Thyroid gland (tissue), 4 donors: ENCODE measurements around the gene FAM53A. TPM values are rescaled to one million over a fixed set of nuclear protein-coding genes. Genes with fewer than 3 reads are reported as not detected.

Experiments used
- DNase-seq, 2 donors: peaks; one replicate each; pipeline ENCODE4 v3.0.0-alpha.2; 2019
- H3K27ac ChIP-seq, 3 donors: fragments of 200-600 bp; sonication (generic); 1 replicate in 2 of 3; 2 replicates in 1 of 3; pipeline ENCODE4 v1.5.1; 2016 to 2019; ENCODE audit warnings: mild to moderate bottlenecking in 1 of 3, moderate library complexity in 1 of 3
- H3K27me3 ChIP-seq: fragments of 200-600 bp; sonication (generic); one replicate; pipeline ENCODE4 v1.5.1; 2019
- H3K36me3 ChIP-seq, 2 donors: fragments of 200-600 bp; sonication (generic); one replicate each; pipeline ENCODE4 v1.5.1; 2016 to 2019
- H3K4me1 ChIP-seq, 2 donors: fragments of 200-600 bp; sonication (generic); one replicate each; pipeline ENCODE4 v1.5.1; 2017 to 2019
- H3K4me3 ChIP-seq, 3 donors: fragments of 200-600 bp; sonication (generic); replicated peaks in 1 of 3; 1 replicate in 2 of 3; 2 replicates in 1 of 3; pipeline ENCODE4 v1.5.1; 2016; ENCODE audit warnings: mild to moderate bottlenecking in 1 of 3
- H3K9me3 ChIP-seq: fragments of 200-600 bp; sonication (generic); one replicate; pipeline ENCODE4 v1.5.1; 2017
- CTCF ChIP-seq, 6 experiments: fragments of 200-600 bp in 3 of 6; fragments of 450-650 bp in 3 of 6; sonication (generic) in 3 of 6; IDR thresholded peaks; one replicate each; pipeline ENCODE4 v1.5.1; 2016 to 2019; ENCODE audit warnings: antibody characterized with exemption in 6 of 6, mild to moderate bottlenecking in 2 of 6, inconsistent platforms in 1 of 6, moderate library complexity in 1 of 6
- POLR2A ChIP-seq, 2 donors: fragments of 450-650 bp; IDR thresholded peaks; one replicate each; pipeline ENCODE4 v1.6.1; 2017; ENCODE audit warnings: antibody characterized with exemption in 2 of 2, mild to moderate bottlenecking in 2 of 2, moderate library complexity in 1 of 2
- WGBS, 2 donors: methylation state at CpG; one replicate each; pipeline ENCODE4 v1.1.5; 2017; 5-methylcytosine and 5-hydroxymethylcytosine counted together
- intact Hi-C: fragments of 100-400 bp; cut with DNase I; formaldehyde crosslinking; loops from one replicate; pipeline ENCODE4 v1.15.1; 2023
- total RNA-seq, 4 donors: library from RNA; depleted of rRNA; stranded (reverse); fragments of >200 nt; gene quantifications; one replicate each; pipeline ENCODE4 v1.2.3, GENCODE V29; 2016

FAM53A gene
- total RNA-seq, 4 donors from 2014 or later: 17.5 to 34.9 (median 21.7) TPM

- no peaks in the 10 kb centered on the region for H3K9me3 ChIP-seq
- H3K4me3 ChIP-seq: no peak overlapping the region
- DNase-seq: no peak
- H3K4me1 ChIP-seq: no peaks in the 10 kb centered on the region
- H3K36me3 ChIP-seq: no peaks in the 10 kb centered on the region
- intact Hi-C loops: loop anchor here (5.0 kb wide), 1 partner anchor 277 kb away; no protein-coding TSS in a partner anchor
- no peak for TF ChIP-seq CTCF (IDR thresholded peaks at IDR 0.05)
- no peak for TF ChIP-seq POLR2A (IDR thresholded peaks at IDR 0.05)
- no peaks in the 10 kb centered on the region for H3K27me3 ChIP-seq
- 83 to 84% methylated on average over 9 to 10 of the region's 10 CpGs for WGBS, 2 donors
- no peak overlapping the region for H3K27ac ChIP-seq
Observed at GRCh38 chr4:1629699-1630083, 54.4 kb downstream of the FAM53A start.

GRCh38 chr4:1628892-1629698 lies 55.0 kb downstream of the FAM53A start:
- intact Hi-C loops: loop anchor here (5.0 kb wide), 1 partner anchor 277 kb away; no protein-coding TSS in a partner anchor
- Histone ChIP-seq H3K9me3 (no peaks in the 10 kb centered on the region), H3K4me3 (no peak overlapping the region), H3K36me3 (no peaks in the 10 kb centered on the region), H3K27ac (no peak overlapping the region), H3K4me1 (no peaks in the 10 kb centered on the region), H3K27me3 (no peaks in the 10 kb centered on the region)
- TF ChIP-seq POLR2A (IDR thresholded peaks at IDR 0.05) (no peak), CTCF (IDR thresholded peaks at IDR 0.05) (peak; percentile 77 to 99 (median 94))
- WGBS, 2 donors: 32 to 45% methylated on average over 9 to 14 of the region's 25 CpGs
- peak; percentile 51 to 57 for DNase-seq

- WGBS, 2 donors: 75 to 100% methylated on average over 1 to 4 of the region's 16 CpGs
- intact Hi-C loops: loop anchor here (5.0 kb wide), 1 partner anchor 275 kb away; no protein-coding TSS in a partner anchor
- Histone ChIP-seq H3K36me3 (no peaks in the 10 kb centered on the region), H3K4me1 (no peaks in the 10 kb centered on the region), H3K27ac (no peak overlapping the region), H3K4me3 (no peak overlapping the region), H3K9me3 (no peaks in the 10 kb centered on the region), H3K27me3 (no peaks in the 10 kb centered on the region)
- no peak for TF ChIP-seq POLR2A (IDR thresholded peaks at IDR 0.05)
- no peak for TF ChIP-seq CTCF (IDR thresholded peaks at IDR 0.05)
- no peak for DNase-seq
Observed at GRCh38 chr4:1627417-1628313, 56.4 kb downstream of the FAM53A start.

- WGBS, 2 donors: 93 to 100% methylated on average over 2 to 3 of the region's 9 CpGs
Observed at GRCh38 chr4:1626941-1627340, 57.2 kb downstream of the FAM53A start.

More at GRCh38 chr4:1626941-1627340, 57.2 kb downstream of the FAM53A start:
- H3K4me1 ChIP-seq: no peaks in the 10 kb centered on the region
- TF ChIP-seq CTCF (IDR thresholded peaks at IDR 0.05): no peak
- TF ChIP-seq POLR2A (IDR thresholded peaks at IDR 0.05): no peak
- no peaks in the 10 kb centered on the region for H3K27me3 ChIP-seq
- DNase-seq: no peak
- H3K4me3 ChIP-seq: no peak overlapping the region
- intact Hi-C loops: loop anchor here (5.0 kb wide), 1 partner anchor 275 kb away; no protein-coding TSS in a partner anchor
- no peaks in the 10 kb centered on the region for H3K36me3 ChIP-seq
- H3K27ac ChIP-seq: no peak overlapping the region
- H3K9me3 ChIP-seq: no peaks in the 10 kb centered on the region
